Measurements from ENCODE around the gene PACS2.
A peak's percentile ranks its signal among the peaks of the same experiment; 100 is the strongest.
"Not testable (repeated sequence)": the region's sequence is repeated elsewhere in the genome, so short reads cannot be mapped to it uniquely, and the experiment has no call there.

Gene PACS2

DNA sequence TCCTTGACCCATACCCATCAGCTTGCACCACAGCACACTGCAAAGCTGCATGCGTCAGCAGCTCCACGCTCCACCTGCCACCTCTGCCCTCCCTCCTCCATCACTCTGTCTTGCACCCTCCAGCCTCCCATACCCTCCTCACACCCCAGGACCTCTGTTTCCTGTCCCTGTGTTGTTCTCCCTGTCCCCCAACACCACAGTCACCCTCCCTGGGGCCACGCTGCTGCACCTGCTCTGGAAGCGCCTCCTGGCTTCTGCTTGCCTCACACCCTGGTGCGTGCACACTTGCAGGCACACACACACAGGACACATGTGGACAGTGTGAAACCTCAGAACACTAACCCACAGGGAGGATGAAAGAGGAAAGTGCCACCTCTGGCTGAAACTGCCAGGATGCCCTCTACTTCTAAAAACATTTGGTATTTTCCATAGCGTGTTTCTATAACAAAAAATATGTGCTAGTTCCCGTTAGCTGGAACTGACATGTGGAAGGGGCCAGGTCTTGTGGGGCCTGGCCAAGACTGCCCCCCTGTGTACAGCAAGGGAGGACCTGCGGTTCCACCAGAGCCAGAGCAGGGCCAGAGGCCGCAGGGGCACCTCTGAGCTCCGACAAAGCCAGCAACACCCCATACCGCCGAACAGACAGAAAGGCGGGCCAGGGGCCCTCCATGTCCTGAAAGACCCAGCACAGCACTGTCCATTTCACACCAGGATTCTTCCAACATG is 23.8 kb upstream of the PACS2 start:
- Histone ChIP-seq H3K36me3 (ENCODE audit: insufficient read depth, low read length) (no peaks in the 10 kb centered on the region), H3K4me3 (ENCODE audit: low read depth, low read length) (no peak overlapping the region), H2AFZ (ENCODE audit: low read length, unreplicated experiment) (no peak overlapping the region), H3K79me2 (ENCODE audit: control insufficient read depth, insufficient read depth, low read length, unreplicated experiment) (peaks cover 37% of the 10 kb centered on the region), H3K27ac (ENCODE audit: low read depth, low read length) (no peak overlapping the region), H3K27me3 (ENCODE audit: insufficient read depth, low read length) (no peaks in the 10 kb centered on the region), H3K4me1 (ENCODE audit: control insufficient read depth, insufficient read depth, low read length, unreplicated experiment) (no peaks in the 10 kb centered on the region)

DNA sequence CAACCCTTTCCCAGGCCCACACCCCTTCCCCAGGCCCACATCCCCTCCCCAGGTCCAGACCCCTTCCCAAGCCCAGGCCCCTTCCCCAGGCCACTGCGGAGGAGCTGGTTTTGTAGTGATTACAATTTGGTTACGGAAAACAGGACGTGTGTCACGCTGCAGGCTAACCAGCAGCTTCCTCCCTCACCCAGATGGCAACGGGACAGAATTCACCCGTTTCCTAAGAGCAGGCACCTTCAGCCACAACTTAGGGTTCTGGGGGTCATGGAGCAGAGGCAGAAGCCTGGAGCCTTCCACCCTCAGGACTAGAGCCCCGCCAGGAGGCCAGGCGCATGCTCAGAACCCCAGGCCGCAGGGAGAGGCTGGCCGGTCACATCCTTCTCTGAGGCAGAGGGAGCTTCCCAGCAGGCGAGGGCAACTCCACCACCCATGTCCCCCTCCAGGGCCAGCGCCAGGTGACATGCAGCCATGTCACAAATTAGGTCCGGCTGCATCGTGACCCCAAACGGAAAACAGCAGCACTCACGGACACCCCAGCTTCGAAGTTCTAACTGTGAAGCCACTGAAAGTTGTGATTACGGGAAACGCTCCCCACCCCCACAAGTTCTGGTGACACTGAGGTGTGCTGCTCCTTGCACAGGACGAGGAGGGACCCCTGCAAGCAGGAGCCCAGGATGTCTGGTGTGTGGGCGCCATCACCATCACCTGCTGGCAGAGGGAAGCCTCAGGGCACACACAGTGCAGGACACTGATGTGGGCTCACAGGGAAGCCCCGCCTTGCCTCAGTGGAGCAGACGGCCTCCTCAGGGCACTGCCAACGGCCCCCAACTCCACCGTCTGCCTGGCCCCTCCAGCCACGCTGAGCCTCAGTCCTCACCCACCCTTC is 21.5 kb upstream of the PACS2 start:
- Histone ChIP-seq H3K36me3 (ENCODE audit: insufficient read depth, low read length) (no peaks in the 10 kb centered on the region), H2AFZ (ENCODE audit: low read length, unreplicated experiment) (no peak overlapping the region), H3K4me1 (ENCODE audit: control insufficient read depth, insufficient read depth, low read length, unreplicated experiment) (no peaks in the 10 kb centered on the region), H3K4me3 (ENCODE audit: low read depth, low read length) (no peak overlapping the region), H3K79me2 (ENCODE audit: control insufficient read depth, insufficient read depth, low read length, unreplicated experiment) (peaks cover 43% of the 10 kb centered on the region), H3K27me3 (ENCODE audit: insufficient read depth, low read length) (no peaks in the 10 kb centered on the region), H3K27ac (ENCODE audit: low read depth, low read length) (no peak overlapping the region)

GRCh38 chr14:105294142-105294597 is 20.4 kb upstream of the PACS2 start:
- Histone ChIP-seq H3K79me2 (ENCODE audit: control insufficient read depth, insufficient read depth, low read length, unreplicated experiment) (peaks cover 54% of the 10 kb centered on the region), H3K36me3 (ENCODE audit: insufficient read depth, low read length) (no peaks in the 10 kb centered on the region), H3K4me1 (ENCODE audit: control insufficient read depth, insufficient read depth, low read length, unreplicated experiment) (peaks cover 2% of the 10 kb centered on the region), H3K4me3 (ENCODE audit: low read depth, low read length) (no peak overlapping the region), H2AFZ (ENCODE audit: low read length, unreplicated experiment) (no peak overlapping the region), H3K27me3 (ENCODE audit: insufficient read depth, low read length) (no peaks in the 10 kb centered on the region), H3K27ac (ENCODE audit: low read depth, low read length) (no peak overlapping the region)

GRCh38 chr14:105297311-105297710 is 17.2 kb upstream of the PACS2 start:
- not testable (repeated sequence) for H3K4me3 ChIP-seq (ENCODE audit: low read depth, low read length); H2AFZ ChIP-seq (ENCODE audit: low read length, unreplicated experiment); H3K27ac ChIP-seq (ENCODE audit: low read depth, low read length); H3K4me1 ChIP-seq (ENCODE audit: control insufficient read depth, insufficient read depth, low read length, unreplicated experiment); H3K27me3 ChIP-seq (ENCODE audit: insufficient read depth, low read length); H3K36me3 ChIP-seq (ENCODE audit: insufficient read depth, low read length)
- peaks cover 58% of the 10 kb centered on the region for H3K79me2 ChIP-seq (ENCODE audit: control insufficient read depth, insufficient read depth, low read length, unreplicated experiment)

GRCh38 chr14:105299654-105300541 is 14.7 kb upstream of the PACS2 start:
- no peaks in the 10 kb centered on the region for H3K36me3 ChIP-seq (ENCODE audit: insufficient read depth, low read length)
- H3K79me2 ChIP-seq (ENCODE audit: control insufficient read depth, insufficient read depth, low read length, unreplicated experiment) = peaks cover 37% of the 10 kb centered on the region
- H3K27ac ChIP-seq (ENCODE audit: low read depth, low read length) = peak overlapping the region; percentile 64; the same call in 1 of the 2 replicates
- H3K4me3 ChIP-seq (ENCODE audit: low read depth, low read length) = peak overlapping the region; percentile 100
- H2AFZ ChIP-seq (ENCODE audit: low read length, unreplicated experiment) = peak overlapping the region; percentile 95
- no peaks in the 10 kb centered on the region for H3K27me3 ChIP-seq (ENCODE audit: insufficient read depth, low read length)
- H3K4me1 ChIP-seq (ENCODE audit: control insufficient read depth, insufficient read depth, low read length, unreplicated experiment) = peaks cover 9% of the 10 kb centered on the region

DNA sequence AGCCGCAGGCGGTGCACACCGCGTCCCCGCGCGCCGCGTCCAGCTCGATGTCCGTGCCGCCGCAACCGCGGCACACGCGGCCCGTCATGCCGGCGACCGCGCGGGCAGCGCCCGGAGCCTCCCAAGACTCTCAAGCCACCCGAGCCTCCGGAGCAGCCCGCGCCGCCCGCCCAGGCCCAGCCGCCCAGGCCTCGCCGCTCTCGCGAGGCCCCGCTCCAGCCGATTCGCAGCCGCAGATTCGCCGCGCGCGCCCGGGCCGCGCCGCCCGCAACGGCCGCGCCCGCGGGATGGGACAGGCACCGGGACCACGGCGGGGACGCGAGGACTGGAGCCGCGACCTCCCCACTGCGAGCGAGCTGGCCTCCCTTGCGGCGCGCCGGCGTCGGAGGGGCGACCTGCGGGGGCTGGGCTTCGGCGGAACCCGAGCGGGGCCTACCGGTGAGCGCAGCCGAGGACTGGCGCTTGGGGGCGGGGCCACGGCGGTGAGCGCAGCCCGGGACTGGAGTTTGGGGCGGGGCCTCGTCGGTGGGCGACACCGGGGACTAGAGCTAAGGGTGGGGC is 13.9 kb upstream of the PACS2 start, which contains the start of gene BRF1:
Gene BRF1 (minus strand): TSS at position 460 of the 561 bp plus-strand sequence. CDS start 372 bp downstream, at position 88.
- Histone ChIP-seq H3K79me2 (ENCODE audit: control insufficient read depth, insufficient read depth, low read length, unreplicated experiment) (peaks cover 30% of the 10 kb centered on the region), H3K27ac (ENCODE audit: low read depth, low read length) (peak within 1 kb of the TSS; percentile 64), H2AFZ (ENCODE audit: low read length, unreplicated experiment) (peak within 1 kb of the TSS; percentile 95), H3K4me1 (ENCODE audit: control insufficient read depth, insufficient read depth, low read length, unreplicated experiment) (peaks cover 9% of the 10 kb centered on the region), H3K27me3 (ENCODE audit: insufficient read depth, low read length) (no peaks in the 10 kb centered on the region), H3K4me3 (ENCODE audit: low read depth, low read length) (peak within 1 kb of the TSS; percentile 100), H3K36me3 (ENCODE audit: insufficient read depth, low read length) (no peaks in the 10 kb centered on the region)

GRCh38 chr14:105301103-105301914 is 13.2 kb upstream of the PACS2 start:
- peaks cover 27% of the 10 kb centered on the region for H3K79me2 ChIP-seq (ENCODE audit: control insufficient read depth, insufficient read depth, low read length, unreplicated experiment)
- no peaks in the 10 kb centered on the region for H3K36me3 ChIP-seq (ENCODE audit: insufficient read depth, low read length)
- H3K27me3 ChIP-seq (ENCODE audit: insufficient read depth, low read length) = no peaks in the 10 kb centered on the region
- peak overlapping the region; percentile 64 for H3K27ac ChIP-seq (ENCODE audit: low read depth, low read length)
- peak overlapping the region; percentile 100 for H3K4me3 ChIP-seq (ENCODE audit: low read depth, low read length)
- H3K4me1 ChIP-seq (ENCODE audit: control insufficient read depth, insufficient read depth, low read length, unreplicated experiment) = peaks cover 9% of the 10 kb centered on the region
- H2AFZ ChIP-seq (ENCODE audit: low read length, unreplicated experiment) = peak overlapping the region; percentile 95

DNA sequence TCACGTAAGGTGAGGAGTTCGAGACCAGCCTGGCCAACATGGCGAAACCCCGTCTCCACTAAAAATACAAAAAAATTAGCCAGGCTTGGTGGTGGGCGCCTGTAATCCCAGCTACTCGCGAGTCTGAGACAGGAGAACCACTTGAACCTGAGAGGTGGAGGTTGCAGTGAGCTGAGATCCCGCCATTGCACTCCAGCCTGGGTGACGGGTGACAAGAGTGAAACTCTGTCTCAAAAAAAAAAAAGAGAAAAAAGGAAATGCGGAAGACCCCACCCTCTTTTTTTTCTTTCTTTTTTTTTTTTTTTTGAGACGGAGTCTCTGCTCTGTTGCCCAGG is 12.7 kb upstream of the PACS2 start:
- H3K4me1 ChIP-seq (ENCODE audit: control insufficient read depth, insufficient read depth, low read length, unreplicated experiment); H3K36me3 ChIP-seq (ENCODE audit: insufficient read depth, low read length); H3K27ac ChIP-seq (ENCODE audit: low read depth, low read length); H3K27me3 ChIP-seq (ENCODE audit: insufficient read depth, low read length); H2AFZ ChIP-seq (ENCODE audit: low read length, unreplicated experiment): not testable (repeated sequence)
- H3K79me2 ChIP-seq (ENCODE audit: control insufficient read depth, insufficient read depth, low read length, unreplicated experiment) = peaks cover 27% of the 10 kb centered on the region
- peak overlapping the region; percentile 100 for H3K4me3 ChIP-seq (ENCODE audit: low read depth, low read length)

- no peaks in the 10 kb centered on the region for H3K36me3 ChIP-seq (ENCODE audit: insufficient read depth, low read length)
- no peak overlapping the region for H3K27ac ChIP-seq (ENCODE audit: low read depth, low read length)
- no peak overlapping the region for H3K4me3 ChIP-seq (ENCODE audit: low read depth, low read length)
- H2AFZ ChIP-seq (ENCODE audit: low read length, unreplicated experiment) = no peak overlapping the region
- peaks cover 12% of the 10 kb centered on the region for H3K79me2 ChIP-seq (ENCODE audit: control insufficient read depth, insufficient read depth, low read length, unreplicated experiment)
- H3K4me1 ChIP-seq (ENCODE audit: control insufficient read depth, insufficient read depth, low read length, unreplicated experiment) = peaks cover 9% of the 10 kb centered on the region
- no peaks in the 10 kb centered on the region for H3K27me3 ChIP-seq (ENCODE audit: insufficient read depth, low read length)
Observed at GRCh38 chr14:105303949-105304348, 10.6 kb upstream of the PACS2 start.
